HG03575 (cell line): ENCODE measurements around the gene FAM98A.

Experiments used
- ATAC-seq: cut with Tn5 transposase; IDR thresholded peaks from one replicate; pipeline ENCODE4 v1.9.1; 2021; ENCODE audit not compliant: unreplicated experiment, insufficient number of reproducible peaks, low FRiP score; ENCODE audit errors: extremely low read depth

The FAM98A gene

DNA sequence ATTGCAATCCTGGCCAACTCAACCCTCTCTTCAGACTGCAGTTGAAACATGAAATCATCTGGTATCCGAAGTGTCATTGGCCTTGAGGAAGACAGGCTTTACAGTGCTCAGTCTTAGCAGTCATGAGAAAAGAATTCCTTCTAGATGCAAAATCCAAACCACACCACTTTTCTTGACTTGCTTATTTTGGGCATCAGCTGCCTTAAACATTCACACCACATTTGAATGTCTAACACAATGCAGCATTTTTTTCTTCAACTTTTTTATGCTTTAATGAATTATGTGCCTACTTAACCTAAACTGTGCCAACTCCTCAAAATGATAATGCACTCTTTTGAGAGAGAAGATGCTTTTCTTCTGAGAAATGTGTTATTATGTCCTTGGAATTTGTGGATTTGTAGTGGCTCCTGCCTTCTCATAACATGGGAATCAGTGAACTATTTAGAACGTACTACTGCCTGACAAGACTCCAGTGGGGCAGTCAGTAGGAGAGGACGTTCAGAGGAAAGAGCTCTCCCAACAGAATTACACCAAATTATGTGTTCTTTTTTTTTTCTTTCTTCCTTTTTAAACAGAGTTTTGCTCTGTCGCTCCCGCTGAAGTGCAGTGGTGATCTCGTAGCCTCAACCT lies 3.2 kb upstream of the FAM98A start:
- no peak for ATAC-seq

GRCh38 chr2:33599943-33600192 lies 769 bp upstream of the FAM98A start:
- ATAC-seq = no peak

GRCh38 chr2:33598561-33599174 lies 431 bp downstream of the FAM98A start:
- ATAC-seq = peak; percentile 44

- no peak for ATAC-seq
These were observed 2.1 kb downstream of the FAM98A start for GRCh38 chr2:33597026-33597425.

DNA sequence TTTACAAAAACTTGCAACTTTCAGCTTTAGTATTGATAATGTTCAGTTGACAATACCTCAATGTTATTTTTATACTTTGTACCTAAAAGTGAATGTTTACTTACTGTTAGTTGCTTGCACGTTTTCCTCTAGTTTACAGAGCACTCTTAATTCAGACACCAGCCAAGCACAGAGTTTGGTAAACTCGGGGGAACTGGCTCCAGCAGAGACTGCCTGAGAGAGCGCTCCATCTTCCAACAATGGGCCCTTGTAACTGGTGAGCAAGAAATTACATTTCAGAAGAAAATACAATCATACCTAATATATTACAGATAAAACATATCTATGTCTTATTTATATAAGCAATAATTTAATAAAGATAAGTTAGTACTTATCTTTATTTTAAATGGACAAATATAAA lies 3.7 kb downstream of the FAM98A start:
- ATAC-seq = no peak

GRCh38 chr2:33589444-33589843 lies 9.7 kb downstream of the FAM98A start:
- no peak for ATAC-seq

DNA sequence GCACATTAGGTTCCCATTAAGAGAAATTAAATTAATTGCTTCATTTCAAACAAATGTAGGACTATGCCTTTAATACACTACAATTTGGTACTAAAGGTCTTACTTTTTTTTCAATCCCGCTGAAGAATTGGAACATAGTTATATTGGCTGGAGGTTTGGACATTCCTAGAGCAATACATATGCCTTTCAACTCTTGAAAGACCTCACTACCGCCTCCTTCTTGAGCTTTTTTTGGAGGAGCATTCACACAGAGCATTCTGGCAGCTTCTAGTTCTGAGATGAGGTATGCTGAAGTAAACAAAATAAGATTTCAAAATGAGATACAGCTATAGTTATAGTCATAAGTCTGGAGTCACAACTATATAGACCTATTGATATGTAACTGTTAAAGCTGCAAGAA lies 10.9 kb downstream of the FAM98A start:
- no peak for ATAC-seq

DNA sequence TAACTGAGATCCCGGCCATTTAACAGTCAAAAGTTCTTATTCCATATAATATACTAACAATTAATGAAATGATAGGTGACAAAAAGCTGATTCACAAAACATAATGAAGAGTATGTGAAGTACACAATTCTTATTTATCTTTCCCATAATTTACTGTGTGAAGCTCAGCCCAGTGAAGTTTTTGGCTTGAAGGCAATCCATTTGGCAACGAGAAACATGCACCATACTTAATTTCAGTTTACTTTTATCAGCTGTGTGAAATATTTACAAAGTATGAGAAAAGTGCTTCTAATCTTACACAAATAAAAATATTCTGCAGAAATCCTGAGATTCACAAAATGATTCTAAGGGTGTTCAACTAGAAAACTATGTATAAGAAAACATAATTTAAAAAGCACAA lies 12.3 kb downstream of the FAM98A start:
- no peak for ATAC-seq

DNA sequence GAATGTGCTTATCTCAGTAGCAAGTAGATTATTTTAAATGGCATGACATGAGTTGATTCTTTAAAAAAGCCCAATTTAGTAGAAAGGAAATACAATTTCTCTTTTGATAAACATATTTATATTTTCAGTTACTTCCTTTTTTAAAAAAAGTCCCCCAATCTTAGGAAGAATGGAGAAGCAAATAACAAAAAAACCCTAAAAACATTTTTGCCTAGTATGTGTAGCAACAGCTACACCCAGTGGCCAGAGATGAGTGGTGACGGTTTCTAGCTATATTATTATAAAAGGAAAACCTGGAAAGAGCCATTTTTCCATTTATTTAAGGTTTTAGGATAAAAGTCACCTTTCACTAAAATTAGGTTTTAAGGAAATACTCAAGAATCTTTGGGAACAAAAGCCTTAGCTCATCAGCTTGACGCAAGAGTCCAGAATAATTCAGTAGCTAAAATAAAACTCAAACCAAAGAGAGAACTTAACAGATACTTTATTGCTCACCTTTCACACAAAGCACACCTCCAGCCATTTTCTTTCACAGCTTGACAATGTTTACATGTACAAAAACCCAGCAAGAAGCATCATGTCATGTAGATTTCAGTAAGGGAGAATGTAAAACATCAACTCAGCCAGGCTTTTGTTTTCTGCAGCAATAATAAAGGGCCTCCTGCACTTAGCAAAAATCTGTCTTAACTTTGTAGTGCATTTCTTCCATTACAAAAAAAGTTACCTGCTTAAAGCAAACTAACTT lies 15.7 kb downstream of the FAM98A start:
- no peak for ATAC-seq

DNA sequence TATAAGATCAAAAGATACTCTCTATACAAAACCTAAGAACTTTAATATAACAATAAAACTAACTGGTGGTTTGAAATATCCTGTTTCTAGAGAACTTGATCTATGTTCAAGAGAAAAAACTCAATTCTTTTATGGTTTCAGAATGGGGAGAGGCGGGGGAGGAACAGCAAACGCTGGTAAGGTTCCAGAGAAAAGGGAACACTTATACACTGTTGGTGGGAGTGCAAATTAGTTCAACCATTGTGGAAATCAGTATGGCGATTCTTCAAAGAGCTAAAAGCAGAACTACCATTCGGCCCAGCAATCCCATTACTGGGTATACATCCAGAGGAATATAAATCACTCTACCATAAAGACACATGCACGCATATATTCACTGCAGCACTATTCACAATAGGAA lies 17.2 kb downstream of the FAM98A start:
- no peak for ATAC-seq

- no peak for ATAC-seq
These were observed 19.9 kb downstream of the FAM98A start for GRCh38 chr2:33579227-33579626.

DNA sequence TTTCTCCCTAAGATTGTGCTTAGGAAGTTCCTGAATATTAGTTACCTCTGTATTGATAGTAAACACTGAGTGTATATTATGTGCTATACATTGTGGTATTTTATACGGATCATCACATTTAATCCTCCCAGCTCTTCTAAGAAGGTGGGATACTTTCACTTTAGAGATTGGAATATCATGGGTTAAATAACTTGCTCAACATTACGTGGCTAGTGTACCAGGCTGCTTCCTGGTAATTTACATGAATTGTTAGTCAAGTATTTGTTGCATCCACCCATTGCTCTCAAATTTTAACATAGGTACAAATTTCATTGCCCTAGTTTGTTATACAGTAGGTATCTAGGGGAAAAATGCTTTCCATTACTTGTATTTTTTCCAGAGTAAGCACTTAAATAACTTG lies 21.4 kb downstream of the FAM98A start:
- no peak for ATAC-seq

GRCh38 chr2:33577084-33577483 lies 22.0 kb downstream of the FAM98A start:
- no peak for ATAC-seq

- ATAC-seq = no peak
These were observed 25.4 kb downstream of the FAM98A start for GRCh38 chr2:33573657-33574056.

DNA sequence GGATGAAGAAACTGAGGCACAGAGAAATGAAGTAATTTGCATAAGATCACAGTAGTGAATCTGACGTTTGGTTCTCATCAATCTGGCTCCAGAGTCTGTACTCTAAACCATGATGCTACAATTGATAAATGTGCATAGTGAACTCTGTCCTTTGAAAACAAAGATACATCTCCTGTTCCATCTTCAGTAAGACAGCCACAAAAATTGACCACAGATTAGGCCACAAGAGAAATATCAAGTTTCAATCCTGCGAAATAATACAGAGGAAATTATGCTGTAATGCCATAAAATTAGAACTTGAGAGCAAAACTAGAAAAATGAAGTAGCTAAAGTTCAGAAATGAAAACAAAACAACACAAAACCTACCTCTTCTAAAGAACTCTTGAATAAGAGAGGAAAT lies 28.4 kb downstream of the FAM98A start:
- ATAC-seq = no peak

DNA sequence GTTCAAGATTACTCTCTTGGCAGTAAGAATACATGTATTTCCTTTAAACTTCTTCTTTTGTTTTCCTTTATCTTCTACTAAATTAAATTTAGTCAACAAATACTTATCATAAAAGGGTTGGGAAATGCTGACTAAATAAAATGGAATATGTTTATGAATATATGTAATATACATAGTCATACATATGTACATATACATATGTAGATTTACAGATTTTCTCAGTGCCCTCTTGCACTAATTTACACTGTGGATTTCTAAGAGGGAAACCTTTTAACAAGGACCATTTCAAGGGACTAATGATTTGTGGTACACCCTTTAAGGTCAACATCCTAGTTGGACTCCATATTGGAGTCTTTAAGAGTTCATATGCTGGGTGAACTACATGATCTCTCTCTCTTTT lies 37.2 kb downstream of the FAM98A start:
- ATAC-seq = no peak

GRCh38 chr2:33560017-33560416 lies 39.1 kb downstream of the FAM98A start:
- no peak for ATAC-seq

GRCh38 chr2:33559328-33559727 lies 39.8 kb downstream of the FAM98A start:
- no peak for ATAC-seq

- no peak for ATAC-seq
These were observed 43.4 kb downstream of the FAM98A start for GRCh38 chr2:33555681-33556080.

DNA sequence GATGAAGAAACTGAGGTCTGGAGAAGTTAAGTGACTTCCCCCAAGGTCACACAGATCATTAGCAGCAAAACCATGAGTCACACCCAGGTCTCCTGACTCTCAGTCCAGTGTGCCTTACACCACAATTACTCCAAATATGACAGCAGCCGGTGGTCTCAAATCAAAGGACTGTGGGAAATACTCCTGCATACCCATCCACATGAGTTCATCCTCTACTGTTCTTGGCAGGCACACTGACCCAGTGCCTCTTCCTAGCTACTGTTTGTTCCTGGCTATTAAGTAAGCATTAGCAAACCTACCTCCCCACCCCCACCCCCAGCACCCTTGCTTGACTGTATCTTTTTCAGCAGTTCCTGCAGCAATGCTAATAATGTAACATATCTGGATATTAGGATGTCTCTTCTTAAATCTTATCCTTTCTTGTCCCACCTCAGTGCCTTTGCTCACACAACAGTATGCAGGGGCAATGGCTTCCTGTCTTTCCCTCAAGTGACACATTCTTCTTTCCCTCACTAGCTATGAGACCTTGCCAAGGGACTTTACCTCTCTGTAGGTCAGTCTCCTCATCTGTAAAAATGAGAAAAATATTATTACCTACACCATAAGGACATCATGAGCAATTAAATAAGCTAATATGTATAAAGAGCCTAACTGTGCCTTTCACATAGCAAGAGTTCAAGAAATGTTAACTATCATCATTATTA lies 46.2 kb downstream of the FAM98A start:
- no peak for ATAC-seq
